ENCODE results near the gene FHIP1B.

DNA sequence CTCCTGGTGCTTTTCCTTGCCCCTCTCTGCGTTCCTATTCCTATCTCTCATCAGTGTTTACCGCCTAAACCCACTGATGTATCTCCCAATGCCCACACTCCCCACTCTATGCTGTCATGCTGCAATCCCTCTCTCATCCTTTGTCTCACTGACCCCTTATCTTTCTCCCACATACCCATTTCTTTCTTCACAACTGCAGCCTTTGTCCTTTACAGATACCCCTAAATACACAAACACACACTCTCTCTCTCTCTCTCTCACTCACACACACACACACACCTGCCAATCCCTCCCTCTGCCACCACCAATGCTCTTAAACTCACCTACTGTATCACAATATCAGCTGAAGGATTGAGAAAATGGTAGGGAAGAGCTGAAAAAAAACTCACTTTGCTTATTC, 59.0 kb downstream of the FHIP1B start:
- TF ChIP-seq, protein P1, sequence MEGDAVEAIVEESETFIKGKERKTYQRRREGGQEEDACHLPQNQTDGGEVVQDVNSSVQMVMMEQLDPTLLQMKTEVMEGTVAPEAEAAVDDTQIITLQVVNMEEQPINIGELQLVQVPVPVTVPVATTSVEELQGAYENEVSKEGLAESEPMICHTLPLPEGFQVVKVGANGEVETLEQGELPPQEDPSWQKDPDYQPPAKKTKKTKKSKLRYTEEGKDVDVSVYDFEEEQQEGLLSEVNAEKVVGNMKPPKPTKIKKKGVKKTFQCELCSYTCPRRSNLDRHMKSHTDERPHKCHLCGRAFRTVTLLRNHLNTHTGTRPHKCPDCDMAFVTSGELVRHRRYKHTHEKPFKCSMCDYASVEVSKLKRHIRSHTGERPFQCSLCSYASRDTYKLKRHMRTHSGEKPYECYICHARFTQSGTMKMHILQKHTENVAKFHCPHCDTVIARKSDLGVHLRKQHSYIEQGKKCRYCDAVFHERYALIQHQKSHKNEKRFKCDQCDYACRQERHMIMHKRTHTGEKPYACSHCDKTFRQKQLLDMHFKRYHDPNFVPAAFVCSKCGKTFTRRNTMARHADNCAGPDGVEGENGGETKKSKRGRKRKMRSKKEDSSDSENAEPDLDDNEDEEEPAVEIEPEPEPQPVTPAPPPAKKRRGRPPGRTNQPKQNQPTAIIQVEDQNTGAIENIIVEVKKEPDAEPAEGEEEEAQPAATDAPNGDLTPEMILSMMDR (IDR thresholded peaks at IDR 0.05), result no peak
- TF ChIP-seq POLR2A (IDR thresholded peaks at IDR 0.05), result no peak
